WTC11 (cell line): Measurements from ENCODE around the gene HDAC9.

ENCODE experiments used
- CBFB ChIP-seq: sonication (generic); formaldehyde crosslinking; IDR thresholded peaks from 2 replicates; pipeline ENCODE4 v1.8.1; 2022; ENCODE audit warnings: mild to moderate bottlenecking, low read depth, missing genetic modification reagents
- CREB1 ChIP-seq: sonication (generic); formaldehyde crosslinking; IDR thresholded peaks from 2 replicates; pipeline ENCODE4 v1.8.0; 2023; ENCODE audit warnings: mild to moderate bottlenecking, missing genetic modification reagents
- CREM ChIP-seq: sonication (generic); formaldehyde crosslinking; IDR thresholded peaks from 2 replicates; pipeline ENCODE4 v1.8.1; 2022; ENCODE audit warnings: mild to moderate bottlenecking, missing genetic modification reagents, moderate library complexity
- ELF4 ChIP-seq: sonication (generic); formaldehyde crosslinking; IDR thresholded peaks from 2 replicates; pipeline ENCODE4 v1.8.1; 2022; ENCODE audit warnings: low read depth, mild to moderate bottlenecking, moderate library complexity, missing genetic modification reagents
- ETV6 ChIP-seq: sonication (generic); formaldehyde crosslinking; IDR thresholded peaks from 2 replicates; pipeline ENCODE4 v1.8.1; 2022; ENCODE audit warnings: mild to moderate bottlenecking, missing genetic modification reagents
- JUN ChIP-seq: sonication (generic); formaldehyde crosslinking; IDR thresholded peaks from 2 replicates; pipeline ENCODE4 v1.8.0; 2023; ENCODE audit warnings: mild to moderate bottlenecking, missing genetic modification reagents
- NR1H2 ChIP-seq: sonication (generic); formaldehyde crosslinking; IDR thresholded peaks from 2 replicates; pipeline ENCODE4 v1.9.0; 2021; ENCODE audit warnings: mild to moderate bottlenecking, moderate library complexity, missing genetic modification reagents
- NR3C1 ChIP-seq: sonication (generic); formaldehyde crosslinking; conservative IDR thresholded peaks from 2 replicates; pipeline ENCODE4 v1.8.1; 2023; ENCODE audit warnings: low read depth, mild to moderate bottlenecking, missing genetic modification reagents
- TF ChIP-seq, protein P1 (sequence below): sonication (generic); formaldehyde crosslinking; IDR thresholded peaks from 2 replicates; pipeline ENCODE4 v1.8.0; 2022; ENCODE audit warnings: mild to moderate bottlenecking, missing genetic modification reagents
- TF ChIP-seq, protein P2 (sequence below): sonication (generic); formaldehyde crosslinking; IDR thresholded peaks from 2 replicates; pipeline ENCODE4 v1.8.1; 2022; ENCODE audit warnings: low read depth, missing genetic modification reagents, borderline replicate concordance
- TF ChIP-seq, protein P3 (sequence below): fragments of 200-600 bp; IDR thresholded peaks from 2 replicates; pipeline ENCODE4 v1.8.0; 2022; ENCODE audit warnings: antibody characterized with exemption
- TF ChIP-seq, protein P4 (sequence below): sonication (generic); formaldehyde crosslinking; IDR thresholded peaks from 2 replicates; pipeline ENCODE4 v1.8.0; 2023; ENCODE audit warnings: missing genetic modification reagents

DNA sequence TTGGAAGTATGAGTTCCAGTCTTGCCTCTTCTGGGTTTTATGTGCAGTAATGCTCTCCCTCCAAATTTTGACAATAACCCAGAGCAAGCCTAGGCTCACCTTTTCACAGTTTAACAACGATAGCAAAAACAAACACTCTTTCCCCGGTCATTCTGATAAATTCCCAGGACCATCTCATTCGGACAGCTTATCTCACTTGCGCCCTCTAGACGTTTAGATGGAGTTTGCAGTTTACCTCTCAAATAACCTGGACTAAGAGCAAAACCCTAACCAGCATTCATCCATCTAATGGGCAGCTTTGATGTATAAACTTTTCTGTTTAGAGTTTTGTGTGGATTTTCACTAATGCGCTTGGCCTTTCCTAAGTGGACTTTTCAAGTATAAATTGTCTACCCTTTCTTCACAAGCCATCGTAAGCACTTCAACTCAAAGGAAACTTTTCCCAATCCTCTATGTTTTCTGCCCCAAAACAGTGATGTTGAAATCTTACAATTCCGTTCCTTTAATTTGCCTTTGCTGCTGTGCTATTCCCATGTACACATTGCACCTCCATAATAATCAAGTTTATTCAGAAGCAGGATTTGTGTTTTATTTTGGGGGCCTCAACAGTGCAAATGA is 114.9 kb downstream of the HDAC9 start:
- TF ChIP-seq NR1H2 (CRISPR knock-in tag), result no peak
- TF ChIP-seq, protein P1, sequence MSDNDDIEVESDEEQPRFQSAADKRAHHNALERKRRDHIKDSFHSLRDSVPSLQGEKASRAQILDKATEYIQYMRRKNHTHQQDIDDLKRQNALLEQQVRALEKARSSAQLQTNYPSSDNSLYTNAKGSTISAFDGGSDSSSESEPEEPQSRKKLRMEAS, result no peak
- TF ChIP-seq, protein P2, sequence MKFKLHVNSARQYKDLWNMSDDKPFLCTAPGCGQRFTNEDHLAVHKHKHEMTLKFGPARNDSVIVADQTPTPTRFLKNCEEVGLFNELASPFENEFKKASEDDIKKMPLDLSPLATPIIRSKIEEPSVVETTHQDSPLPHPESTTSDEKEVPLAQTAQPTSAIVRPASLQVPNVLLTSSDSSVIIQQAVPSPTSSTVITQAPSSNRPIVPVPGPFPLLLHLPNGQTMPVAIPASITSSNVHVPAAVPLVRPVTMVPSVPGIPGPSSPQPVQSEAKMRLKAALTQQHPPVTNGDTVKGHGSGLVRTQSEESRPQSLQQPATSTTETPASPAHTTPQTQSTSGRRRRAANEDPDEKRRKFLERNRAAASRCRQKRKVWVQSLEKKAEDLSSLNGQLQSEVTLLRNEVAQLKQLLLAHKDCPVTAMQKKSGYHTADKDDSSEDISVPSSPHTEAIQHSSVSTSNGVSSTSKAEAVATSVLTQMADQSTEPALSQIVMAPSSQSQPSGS, result no peak
- TF ChIP-seq CREB1 (CRISPR knock-in tag), result no peak
- TF ChIP-seq CBFB (CRISPR knock-in tag), result no peak
- TF ChIP-seq, protein P3, sequence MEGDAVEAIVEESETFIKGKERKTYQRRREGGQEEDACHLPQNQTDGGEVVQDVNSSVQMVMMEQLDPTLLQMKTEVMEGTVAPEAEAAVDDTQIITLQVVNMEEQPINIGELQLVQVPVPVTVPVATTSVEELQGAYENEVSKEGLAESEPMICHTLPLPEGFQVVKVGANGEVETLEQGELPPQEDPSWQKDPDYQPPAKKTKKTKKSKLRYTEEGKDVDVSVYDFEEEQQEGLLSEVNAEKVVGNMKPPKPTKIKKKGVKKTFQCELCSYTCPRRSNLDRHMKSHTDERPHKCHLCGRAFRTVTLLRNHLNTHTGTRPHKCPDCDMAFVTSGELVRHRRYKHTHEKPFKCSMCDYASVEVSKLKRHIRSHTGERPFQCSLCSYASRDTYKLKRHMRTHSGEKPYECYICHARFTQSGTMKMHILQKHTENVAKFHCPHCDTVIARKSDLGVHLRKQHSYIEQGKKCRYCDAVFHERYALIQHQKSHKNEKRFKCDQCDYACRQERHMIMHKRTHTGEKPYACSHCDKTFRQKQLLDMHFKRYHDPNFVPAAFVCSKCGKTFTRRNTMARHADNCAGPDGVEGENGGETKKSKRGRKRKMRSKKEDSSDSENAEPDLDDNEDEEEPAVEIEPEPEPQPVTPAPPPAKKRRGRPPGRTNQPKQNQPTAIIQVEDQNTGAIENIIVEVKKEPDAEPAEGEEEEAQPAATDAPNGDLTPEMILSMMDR, result peak; percentile 53
- TF ChIP-seq, protein P4, sequence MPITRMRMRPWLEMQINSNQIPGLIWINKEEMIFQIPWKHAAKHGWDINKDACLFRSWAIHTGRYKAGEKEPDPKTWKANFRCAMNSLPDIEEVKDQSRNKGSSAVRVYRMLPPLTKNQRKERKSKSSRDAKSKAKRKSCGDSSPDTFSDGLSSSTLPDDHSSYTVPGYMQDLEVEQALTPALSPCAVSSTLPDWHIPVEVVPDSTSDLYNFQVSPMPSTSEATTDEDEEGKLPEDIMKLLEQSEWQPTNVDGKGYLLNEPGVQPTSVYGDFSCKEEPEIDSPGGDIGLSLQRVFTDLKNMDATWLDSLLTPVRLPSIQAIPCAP, result no peak
- no peak for TF ChIP-seq ETV6 (CRISPR knock-in tag)
- TF ChIP-seq JUN (CRISPR knock-in tag), result no peak
- TF ChIP-seq NR3C1 (CRISPR knock-in tag), result no peak
- no peak for TF ChIP-seq CREM (CRISPR knock-in tag)
- no peak for TF ChIP-seq ELF4 (CRISPR knock-in tag)
